ENCODE data around the gene CELF4.

DNA sequence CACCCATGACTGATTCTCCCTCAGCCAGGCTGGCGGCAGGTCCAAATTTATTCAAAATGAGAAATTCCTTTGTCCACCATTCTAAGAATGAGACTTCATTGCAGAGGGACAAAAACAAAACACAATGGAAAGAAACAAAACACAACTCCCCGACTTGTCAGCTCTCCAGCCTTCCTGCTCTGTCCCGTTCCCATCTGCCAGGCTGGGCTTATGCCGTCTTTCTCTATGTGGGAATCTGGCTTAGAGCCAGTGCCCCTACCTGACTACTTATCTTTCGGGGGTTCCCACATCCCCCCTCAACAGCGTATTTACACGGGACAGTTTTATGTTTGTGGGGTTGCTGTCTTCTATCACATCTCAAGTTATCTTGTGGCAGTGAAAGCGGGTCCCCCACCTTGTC is 13.8 kb downstream of the CELF4 start:
- TF ChIP-seq CTCF (conservative IDR thresholded peaks at IDR 0.05 in 1 of 2, IDR thresholded peaks at IDR 0.05 in 1 of 2; ENCODE audit: low read depth in 1 of 2, low read length in 2 of 2) (no peak), EZH2 (IDR thresholded peaks at IDR 0.05; ENCODE audit: low read length, missing control alignments) (no peak)
